Forelimb muscle (tissue), 1 donor: ENCODE data around the gene TAMM41. TPM values are rescaled to one million over a fixed set of nuclear protein-coding genes. Genes with fewer than 3 reads are reported as not detected.
"Not testable (repeated sequence)": the region's sequence is repeated elsewhere in the genome, so short reads cannot be mapped to it uniquely, and the experiment has no call there.

Experiments used
- DNase-seq: peaks from one replicate; pipeline ENCODE4 v3.0.0-alpha.2; 2013; ENCODE audit warnings: low read depth
- polyA plus RNA-seq: library from polyadenylated mRNA; unstranded; fragments of 120-200 nt; gene quantifications from one replicate; pipeline ENCODE4 v1.2.1, GENCODE V29; 2013; ENCODE audit not compliant: insufficient read length

The TAMM41 gene, protein sequence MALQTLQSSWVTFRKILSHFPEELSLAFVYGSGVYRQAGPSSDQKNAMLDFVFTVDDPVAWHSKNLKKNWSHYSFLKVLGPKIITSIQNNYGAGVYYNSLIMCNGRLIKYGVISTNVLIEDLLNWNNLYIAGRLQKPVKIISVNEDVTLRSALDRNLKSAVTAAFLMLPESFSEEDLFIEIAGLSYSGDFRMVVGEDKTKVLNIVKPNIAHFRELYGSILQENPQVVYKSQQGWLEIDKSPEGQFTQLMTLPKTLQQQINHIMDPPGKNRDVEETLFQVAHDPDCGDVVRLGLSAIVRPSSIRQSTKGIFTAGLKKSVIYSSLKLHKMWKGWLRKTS
- 12.2 TPM for polyA plus RNA-seq

DNA sequence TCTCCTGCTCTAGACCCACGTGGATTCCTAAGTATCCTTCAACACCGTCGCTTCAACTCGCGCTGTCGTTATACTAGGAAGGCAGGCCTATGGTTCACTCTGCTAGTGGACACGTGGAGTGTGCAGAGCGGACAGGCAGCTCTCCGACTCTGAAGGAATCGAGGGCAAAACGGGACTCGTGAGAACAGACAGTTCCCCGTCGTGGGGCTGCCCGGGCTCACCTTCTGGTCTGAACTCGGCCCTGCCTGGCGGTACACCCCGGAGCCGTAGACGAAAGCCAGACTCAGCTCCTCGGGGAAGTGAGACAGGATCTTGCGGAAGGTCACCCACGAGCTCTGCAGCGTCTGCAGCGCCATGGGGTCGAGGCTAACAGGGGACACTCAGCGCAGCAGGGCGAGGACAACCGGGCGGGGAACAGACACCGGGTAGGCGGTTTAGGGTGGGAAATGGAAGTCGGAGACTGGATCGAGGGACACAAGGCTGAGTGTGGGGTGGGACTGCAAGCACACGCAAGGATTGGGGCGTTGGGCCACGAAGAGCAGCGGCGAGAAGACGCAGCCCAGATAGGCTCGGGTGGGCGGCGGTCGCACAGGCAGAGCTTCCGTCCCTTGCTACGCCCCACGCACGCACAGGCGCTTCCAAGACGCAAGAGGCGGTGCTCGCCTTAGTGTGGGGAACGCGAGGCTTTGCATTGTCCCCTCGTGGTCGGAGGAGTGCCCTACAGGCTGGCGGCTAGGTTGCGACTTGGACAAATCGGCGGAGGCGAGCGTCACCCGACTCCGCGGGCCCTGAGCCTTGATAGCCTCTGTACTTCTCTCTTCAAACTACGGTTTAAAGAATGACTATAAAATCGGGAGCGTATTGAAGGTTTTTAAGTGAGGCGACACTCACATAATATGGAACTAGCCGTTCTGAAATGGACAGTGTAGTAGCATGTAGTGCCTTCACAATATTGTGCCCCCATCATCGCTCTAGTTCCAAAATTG is at the start of gene TAMM41:
Gene TAMM41 (minus strand): TSS at position 605 of the 986 bp plus-strand sequence. CDS start 249 bp downstream, at position 356.
- DNase-seq = peak; percentile 74

DNA sequence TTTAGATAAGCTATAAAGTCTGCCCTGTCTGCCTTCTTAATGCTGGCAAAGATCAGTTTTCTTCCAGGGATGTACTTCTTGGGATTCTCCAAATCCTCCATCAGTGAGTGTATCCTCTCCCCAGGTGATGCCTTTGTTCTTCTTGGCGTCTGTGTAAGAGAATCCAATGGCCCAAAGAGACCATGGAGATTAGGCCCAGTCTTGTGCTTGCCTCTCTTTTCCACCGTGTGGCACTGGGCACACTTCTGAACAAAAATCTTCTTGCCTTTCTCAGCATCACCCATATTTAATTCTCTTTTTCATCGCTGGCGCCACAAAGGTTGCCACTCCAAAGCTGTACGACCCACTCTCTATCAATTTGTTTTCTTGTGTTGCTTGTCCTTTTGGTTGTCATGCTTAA is 32.2 kb upstream of the TAMM41 start:
- DNase-seq = no peak

DNA sequence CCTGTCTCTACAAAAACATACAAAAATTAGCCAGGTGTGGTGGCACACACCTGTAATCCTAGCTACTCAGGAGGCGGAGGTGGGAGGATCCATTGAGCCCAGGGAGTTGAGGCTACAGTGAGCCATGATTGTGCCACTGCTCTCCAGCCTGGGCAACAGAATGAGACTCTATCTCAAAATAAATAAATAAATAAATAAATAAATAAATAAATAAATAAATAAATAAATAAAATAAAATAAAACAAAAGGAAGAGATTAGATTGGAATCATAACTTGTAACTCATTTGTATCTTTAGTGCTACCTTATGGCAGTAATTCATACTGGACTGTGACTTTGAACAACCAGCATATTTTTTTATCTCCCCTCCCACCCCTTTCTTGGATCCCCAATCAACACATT is 28.0 kb upstream of the TAMM41 start:
- DNase-seq = not testable (repeated sequence)

DNA sequence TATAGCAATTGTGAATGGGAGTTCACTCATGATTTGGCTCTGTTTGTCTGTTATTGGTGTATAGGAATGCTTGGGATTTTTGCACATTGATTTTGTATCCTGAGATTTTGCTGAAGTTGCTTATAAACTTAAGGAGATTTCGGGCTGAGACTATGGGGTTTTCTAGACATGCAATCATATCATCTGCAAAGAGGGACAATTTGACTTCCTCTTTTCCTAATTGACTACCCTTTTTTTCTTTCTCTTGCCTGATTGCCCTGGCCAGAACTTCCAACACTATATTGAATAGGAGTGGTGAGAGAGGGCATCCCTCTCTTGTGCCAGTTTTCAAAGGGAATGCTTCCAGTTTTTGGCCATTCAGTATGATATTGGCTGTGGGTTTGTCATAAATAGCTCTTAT is 17.1 kb upstream of the TAMM41 start:
- not testable (repeated sequence) for DNase-seq

DNA sequence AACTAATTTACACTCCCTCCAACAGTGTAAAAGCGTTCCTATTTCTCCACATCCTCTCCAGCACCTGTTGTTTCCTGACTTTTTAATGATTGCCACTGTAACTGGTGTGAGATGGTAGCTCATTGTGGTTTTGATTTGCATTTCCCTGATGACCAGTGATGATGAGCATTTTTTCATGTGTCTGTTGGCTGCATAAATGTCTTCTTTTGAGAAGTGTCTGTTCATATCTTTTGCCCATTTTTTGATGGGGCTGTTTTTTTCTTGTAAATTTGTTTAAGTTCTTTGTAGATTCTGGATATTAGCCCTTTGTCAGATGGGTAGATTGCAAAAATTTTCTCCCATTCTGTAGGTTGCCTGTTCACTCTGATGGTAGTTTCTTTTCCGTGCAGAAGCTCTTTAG is 15.9 kb upstream of the TAMM41 start:
- not testable (repeated sequence) for DNase-seq

DNA sequence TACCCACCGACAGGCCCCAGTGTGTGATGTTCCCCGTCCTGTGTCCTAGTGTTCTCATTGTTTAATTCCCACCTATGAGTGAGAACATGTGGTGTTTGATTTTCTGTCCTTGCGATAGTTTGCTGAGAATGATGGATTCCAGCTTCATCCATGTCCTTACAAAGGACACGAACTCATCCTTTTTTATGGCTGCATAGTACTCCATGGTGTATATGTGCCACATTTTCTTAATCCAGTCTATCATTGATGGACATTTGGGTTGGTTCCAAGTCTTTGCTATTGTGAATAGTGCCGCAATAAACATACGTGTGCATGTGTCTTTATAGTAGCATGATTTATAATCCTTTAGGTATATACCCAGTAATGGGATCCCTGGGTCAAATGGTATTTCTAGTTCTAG is 15.5 kb upstream of the TAMM41 start:
- not testable (repeated sequence) for DNase-seq

DNA sequence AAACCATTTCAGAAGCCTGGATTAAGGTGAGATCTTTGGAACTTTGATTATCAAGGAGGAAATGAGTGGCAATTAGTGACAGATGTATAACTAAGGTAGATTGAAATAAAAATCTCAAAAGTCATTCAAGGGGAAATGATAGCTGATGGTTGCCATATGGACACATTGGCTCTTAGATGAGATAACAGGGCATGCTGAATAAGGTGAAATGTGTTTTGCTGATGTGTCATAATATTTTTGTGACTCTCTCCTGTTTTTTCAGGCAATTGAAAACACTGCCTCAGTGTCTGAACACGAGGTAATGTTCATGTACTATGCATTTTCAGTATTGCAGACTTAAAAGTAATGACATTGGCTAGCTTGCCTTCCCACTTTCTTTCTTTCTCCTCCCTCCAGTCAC is 13.5 kb upstream of the TAMM41 start:
- not testable (repeated sequence) for DNase-seq

DNA sequence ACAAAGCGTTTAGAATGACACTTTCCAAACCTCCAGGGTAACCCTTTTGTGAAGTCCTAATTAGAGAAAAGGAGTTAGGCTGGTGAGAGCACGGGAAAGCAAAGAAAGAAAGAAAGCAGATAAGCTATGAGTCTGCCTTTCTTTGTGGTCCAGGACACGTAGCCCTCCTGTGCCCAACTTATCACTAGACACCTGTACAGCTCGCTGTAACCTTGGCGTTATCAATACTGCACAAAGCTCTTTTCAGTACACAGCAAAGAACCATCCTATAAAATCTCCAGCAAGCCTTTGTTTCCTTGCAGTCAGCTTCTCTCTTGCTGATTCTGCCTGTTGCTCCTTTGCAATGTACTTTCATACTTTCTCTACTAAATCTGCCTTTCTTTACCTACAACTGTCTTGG is 6.8 kb upstream of the TAMM41 start:
- DNase-seq = no peak

DNA sequence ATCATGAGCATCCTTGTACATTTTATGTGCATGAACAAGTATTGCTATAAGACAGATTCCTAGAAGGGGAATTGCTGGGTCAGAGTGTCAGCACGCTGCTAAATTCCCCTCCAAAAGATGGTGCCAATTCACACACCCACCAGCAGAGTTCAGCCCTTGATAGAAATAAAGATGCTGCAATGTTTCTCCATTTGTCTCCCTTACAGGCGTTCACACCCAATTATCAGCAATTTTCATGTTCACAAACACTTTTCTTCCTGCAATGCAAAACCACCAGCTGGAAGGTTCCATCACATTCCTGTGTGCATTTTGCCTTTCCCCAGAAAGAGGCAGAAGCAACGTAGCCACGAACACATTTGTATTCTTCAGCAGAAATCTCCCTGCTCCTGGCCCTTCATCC is 3.3 kb upstream of the TAMM41 start:
- no peak for DNase-seq

DNA sequence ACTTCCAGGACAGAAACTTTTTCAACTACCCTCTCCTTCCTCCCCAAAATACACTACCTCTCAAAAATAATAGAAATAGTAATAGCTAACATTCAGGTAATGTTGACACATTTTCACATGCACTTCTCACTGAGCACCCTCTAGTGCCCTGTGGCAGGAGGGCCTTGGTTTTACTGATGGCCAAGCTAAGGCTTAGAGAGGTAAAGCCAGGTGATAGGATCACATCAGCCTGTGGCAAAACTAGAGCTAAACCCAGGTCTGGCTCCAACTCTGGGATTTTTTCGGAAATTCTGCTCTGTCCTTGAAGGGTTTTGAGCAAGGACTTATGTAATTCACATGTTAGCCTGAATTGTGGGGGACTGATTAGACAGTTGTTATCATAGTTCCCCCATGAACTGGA is 922 bp upstream of the TAMM41 start:
- no peak for DNase-seq

DNA sequence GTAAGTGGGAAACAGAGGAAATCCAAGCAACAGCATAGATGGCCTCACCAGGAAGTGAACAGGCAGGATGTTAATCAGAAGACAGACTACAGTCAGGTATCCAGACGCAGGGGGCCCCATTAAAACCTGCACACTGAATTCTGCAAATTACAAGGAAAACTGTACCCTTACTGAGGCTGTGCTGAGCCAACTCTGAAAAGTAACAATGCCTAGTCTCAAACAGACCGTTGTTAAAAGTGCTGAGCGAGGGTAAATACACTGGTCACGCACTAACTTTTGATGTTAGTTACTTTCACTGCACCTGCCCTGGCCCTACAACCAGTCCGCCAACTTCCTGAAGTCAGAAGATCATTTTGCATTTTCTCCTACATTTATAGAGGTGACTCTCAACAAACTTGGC is 1.0 kb downstream of the TAMM41 start:
- no peak for DNase-seq

DNA sequence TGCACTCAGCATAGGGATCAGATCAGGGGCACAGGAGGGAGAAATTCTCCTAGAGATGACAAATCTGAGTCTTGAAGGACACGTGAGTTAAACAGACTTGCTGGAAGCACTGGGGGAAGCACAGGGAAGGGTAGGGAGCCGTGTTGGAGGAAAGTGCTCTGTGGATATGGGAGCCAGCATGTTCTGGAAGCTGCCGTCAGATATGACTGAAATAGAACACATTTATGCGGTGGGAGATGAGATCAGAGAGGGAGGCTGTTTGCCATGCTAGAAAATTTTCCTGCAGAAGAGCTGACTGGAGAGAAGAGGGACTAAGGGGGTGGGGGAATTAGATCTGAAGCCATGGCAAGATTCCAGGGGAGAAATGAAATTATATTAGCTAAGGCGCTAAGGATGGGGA is 1.8 kb downstream of the TAMM41 start:
- DNase-seq = no peak

DNA sequence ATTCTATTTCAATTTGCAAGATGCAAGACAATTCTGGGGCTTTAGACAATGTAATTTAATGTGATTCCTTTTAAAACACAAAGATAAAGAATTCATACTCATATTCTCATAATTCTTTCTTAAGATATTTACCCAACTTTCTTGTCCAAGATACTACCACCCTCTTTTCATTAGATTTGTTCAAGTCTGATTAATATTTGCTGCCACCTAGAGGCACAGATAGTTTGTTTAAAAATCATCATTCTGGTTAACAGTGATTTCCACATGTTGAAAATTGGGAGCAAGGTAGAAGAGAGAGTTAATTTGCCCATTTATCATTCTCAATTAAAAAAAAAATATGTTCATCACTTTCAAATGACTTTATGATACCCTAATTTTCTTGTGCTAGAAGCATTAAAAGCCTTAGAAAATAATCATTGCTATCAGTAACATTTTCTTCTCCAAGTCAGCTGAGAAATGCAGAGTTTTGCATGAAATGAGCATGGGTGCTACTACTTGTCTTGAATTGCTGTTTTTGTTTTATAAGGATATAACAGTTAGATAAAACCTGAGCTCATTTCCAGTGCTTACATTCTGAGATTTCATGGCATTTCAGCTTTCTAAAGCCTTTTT is 11.6 kb downstream of the TAMM41 start:
- no peak for DNase-seq

DNA sequence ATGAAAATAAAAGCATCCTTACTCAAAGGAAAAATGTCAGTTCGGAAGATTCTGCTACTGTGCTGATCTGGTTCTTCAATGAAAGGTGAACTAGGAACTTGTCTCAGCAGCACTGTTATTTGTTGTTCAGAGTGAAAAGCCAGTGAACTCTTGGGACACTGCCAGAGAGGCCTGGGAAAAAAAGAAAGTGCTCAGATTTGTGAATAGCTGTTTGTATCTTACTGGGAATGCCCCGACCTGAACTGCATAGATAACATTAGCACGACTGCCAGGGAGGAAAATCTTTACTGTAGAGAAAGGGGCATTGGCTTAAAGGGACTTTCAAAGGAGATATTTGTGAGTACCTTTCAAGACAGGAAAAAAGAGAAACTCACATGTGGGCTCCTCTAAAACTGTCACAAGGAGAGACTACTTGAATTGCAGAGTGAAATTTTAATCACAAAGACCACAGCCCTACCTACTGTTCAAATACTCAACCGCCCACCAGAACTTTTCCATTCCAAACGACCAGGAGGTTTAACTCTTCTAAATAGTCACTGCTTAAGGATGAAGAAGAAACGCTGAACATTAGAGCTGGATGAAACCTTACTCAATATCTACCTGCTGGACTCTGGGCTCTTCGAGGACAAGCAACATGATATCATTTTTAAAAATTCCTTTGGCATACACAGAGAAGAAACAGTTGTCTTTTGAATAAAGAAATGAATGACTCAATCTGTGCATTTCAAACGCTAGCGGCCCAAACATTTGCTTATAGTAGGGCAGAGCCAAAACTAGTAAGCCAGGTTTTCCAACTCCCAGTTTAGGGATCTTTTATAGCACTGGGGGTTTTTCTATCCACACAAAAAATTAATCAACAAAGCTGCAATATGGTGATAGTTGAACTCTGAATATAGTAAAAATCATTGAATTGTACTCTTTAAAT is 13.4 kb downstream of the TAMM41 start:
- no peak for DNase-seq

DNA sequence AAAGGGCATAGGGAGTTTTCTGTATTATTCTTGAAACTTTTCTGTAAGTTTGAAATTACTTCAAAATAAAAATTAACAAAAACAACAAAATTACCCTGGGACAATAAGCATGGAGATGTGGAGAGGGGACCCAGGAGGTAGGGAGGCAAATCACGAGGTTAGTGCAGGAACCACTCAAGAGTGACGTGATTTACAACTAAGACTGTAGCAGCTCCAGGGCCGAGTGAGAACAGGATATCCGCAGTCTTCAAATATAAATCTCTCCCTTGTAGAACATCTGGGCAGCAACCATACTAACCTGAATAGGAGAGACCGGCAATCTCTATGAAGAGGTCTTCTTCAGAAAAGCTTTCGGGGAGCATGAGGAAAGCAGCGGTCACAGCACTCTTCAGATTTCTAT is 17.3 kb downstream of the TAMM41 start:
- DNase-seq = no peak

DNA sequence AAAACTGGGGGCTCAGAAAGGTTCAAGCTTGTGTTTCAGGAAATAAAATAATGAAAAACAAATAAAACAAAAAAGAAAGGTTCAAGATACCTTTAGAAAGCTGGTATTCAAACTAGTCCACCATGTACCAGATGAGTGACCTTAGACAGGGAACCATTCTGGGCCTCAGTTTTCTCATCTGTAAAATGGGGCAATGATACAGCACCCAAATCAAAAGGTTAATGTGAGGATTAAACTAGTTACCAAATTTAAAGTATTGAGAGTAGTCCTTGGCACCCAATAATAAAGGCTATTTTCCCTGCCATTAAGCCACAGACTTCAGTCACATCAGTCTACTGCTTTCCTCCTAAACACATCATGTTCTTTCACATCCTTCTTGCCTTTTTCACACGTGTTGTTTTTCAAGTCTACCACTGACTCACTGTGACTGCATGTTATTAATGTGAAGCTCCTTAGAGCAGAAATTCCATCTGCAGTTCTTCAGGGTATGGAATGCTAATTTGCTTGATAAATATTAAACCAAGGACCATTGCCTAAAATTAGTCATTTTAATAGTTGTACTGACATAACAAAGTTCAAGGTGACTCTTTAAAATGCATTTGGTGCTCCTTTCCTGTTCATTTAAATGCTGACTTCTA is 19.9 kb downstream of the TAMM41 start:
- no peak for DNase-seq

DNA sequence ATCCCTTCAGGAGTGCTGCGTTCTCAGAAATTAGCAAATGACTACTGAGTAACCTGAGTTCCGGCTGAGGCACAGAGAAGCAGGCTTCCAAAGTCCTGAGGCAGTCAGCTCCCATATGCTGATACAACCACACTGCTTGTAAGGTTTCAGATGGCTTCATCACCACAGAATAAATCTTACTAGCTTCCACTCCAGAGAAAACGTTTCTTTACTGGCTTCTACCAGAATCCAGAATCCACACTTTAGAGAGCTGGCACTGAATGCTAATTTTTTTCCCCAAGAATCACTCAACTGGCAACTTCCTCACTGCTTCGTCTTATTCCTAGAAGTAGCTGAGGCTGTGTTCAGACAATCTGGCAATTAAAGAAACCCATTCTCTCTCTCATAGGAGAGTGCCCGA is 21.4 kb downstream of the TAMM41 start:
- no peak for DNase-seq

DNA sequence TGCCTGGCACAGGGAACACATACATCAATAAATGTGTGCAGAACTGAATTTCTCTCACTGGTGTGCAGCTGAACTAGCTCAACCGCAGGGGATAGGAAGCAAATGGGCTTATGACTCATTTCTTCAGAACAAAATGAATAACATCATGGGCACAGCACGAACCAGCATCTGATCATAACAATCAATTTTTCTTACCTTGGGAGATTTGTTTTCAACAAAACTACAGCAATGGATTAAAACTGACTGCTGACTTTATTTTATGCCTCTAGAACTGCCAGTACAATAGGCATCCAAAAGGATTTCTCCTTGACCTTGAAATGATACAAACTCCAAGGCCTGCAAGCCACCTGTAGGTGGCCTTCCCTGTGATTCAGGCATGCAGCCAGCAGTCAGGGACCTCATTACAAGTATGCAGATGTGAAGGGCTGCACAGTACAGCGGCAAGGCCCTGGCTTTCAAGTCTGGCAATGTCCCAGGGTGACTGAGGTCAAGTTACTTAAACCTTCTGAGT is 26.1 kb downstream of the TAMM41 start:
- no peak for DNase-seq

DNA sequence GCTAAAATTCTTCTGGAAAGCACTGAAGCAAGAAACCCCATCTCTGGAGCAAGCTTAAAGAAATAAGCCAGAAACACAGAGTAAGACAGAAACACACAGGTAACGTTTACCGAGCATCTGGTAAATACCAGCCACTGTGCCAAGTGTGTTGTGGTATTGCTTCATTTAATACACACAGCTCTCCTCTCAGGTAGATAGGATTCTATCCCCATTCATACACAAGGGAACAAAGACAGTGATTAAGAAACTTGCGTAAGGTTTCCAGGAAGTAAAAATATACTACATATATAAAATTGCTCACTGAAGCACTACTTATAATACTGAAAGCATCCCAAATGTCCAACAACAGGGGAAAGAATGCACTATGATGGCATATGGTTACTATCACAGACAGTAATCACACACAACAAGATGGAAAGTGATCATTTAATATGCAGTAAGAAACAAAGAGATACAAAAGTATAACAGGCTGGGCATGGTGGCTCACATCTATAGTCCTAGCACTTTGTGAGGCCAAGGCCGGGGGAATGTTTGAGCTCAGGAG is 27.5 kb downstream of the TAMM41 start:
- no peak for DNase-seq

DNA sequence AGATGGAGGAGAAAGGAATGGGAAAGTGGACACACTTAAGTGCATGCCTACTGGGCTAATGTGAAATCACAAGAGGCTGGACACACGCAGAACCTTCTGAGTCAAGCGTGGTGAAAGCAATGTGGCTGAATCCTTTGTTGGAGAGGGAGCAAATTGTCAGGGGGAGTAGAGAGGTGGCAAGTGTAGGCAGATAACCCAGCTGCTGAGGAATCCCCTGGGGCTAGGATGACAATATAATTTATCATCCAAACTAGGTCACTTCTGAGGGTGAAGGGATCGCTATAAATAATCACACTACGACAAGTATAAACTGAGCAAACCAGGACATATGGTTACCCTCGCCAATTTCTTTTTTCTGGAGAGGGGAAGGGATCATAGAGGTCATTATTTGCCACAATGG is 28.7 kb downstream of the TAMM41 start:
- no peak for DNase-seq
